Activated T-cell treated with anti-CD3 and anti-CD28 coated beads, Interleukin-2, amount 50 U/mL, for 48 hours (primary cell): ENCODE results near the gene POLD1.
A peak's percentile ranks its signal among the peaks of the same experiment; 100 is the strongest.

Experiments used
- DNase-seq, 2 experiments: peaks; one replicate each; pipeline ENCODE4 v3.0.0-alpha.2; 2020

Gene POLD1

GRCh38 chr19:50394017-50394416 lies 9.9 kb downstream of the POLD1 start:
- DNase-seq = no peak

DNA sequence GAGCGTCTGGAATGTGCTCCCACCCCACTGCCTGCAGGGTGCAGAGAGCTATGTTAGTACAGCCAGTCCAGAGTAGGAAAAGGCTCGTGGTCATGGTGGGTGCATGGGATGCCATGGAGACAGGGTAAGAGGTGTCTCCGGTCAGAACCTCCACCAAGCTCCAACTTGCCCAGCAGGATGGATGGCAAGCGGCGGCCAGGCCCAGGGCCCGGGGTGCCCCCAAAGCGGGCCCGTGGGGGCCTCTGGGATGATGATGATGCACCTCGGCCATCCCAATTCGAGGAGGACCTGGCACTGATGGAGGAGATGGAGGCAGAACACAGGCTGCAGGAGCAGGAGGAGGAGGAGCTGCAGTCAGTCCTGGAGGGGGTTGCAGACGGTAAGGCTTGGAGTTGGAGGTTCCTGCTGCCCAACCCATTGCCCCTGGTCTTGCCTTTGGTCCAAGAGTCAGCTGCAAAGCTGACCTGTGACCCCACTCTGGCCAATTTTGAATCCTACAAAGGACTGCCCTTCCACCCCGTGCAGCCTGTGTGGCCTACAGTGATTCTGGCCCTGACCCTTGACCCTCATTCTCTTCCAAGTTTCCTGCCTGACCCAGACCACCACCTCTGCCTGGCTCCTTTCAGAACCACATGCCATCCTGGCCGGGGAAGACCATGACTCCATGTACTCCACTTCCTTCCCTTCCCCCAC lies 14.7 kb downstream of the POLD1 start:
- DNase-seq = no peak

DNA sequence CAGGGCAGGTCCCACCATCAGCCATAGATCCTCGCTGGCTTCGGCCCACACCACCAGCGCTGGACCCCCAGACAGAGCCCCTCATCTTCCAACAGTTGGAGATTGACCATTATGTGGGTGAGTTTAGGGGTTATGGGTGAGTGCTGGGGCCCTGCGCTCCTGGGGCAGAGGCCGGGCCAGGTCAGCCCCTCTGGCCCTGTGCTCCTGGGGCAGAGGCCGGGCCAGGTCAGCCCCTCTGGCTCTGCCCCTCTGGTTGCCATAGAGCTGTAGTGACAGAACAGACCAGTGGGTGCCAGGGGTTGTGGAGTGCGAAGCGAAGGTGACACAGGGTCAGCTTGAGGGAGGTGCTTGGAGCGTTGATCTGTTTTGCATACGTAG lies 15.2 kb downstream of the POLD1 start:
- DNase-seq = no peak

DNA sequence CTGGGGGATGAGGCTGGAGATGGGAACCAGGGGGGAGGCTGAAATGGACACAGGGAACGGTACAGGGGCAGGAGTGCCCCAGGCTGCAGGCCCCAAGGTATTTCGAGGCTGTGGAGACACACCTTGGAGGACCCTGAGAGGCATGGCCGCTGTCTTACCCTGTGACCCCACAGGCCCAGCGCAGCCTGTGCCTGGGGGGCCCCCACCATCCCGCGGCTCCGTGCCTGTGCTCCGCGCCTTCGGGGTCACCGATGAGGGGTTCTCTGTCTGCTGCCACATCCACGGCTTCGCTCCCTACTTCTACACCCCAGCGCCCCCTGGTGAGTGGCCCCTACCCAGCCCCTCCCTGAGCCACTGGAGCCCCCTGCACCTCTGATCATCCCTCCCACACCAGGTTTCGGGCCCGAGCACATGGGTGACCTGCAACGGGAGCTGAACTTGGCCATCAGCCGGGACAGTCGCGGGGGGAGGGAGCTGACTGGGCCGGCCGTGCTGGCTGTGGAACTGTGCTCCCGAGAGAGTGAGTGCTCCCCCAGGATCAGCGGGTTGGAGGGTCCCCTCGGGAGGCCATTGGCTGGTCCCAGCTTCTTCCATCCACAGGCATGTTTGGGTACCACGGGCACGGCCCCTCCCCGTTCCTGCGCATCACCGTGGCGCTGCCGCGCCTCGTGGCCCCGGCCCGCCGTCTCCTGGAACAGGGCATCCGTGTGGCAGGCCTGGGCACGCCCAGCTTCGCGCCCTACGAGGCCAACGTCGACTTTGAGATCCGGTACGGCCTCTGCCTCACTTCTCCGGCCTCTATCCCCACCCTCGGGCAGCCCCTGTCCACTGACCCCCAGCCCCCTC lies 17.7 kb downstream of the POLD1 start:
- DNase-seq = no peak

DNA sequence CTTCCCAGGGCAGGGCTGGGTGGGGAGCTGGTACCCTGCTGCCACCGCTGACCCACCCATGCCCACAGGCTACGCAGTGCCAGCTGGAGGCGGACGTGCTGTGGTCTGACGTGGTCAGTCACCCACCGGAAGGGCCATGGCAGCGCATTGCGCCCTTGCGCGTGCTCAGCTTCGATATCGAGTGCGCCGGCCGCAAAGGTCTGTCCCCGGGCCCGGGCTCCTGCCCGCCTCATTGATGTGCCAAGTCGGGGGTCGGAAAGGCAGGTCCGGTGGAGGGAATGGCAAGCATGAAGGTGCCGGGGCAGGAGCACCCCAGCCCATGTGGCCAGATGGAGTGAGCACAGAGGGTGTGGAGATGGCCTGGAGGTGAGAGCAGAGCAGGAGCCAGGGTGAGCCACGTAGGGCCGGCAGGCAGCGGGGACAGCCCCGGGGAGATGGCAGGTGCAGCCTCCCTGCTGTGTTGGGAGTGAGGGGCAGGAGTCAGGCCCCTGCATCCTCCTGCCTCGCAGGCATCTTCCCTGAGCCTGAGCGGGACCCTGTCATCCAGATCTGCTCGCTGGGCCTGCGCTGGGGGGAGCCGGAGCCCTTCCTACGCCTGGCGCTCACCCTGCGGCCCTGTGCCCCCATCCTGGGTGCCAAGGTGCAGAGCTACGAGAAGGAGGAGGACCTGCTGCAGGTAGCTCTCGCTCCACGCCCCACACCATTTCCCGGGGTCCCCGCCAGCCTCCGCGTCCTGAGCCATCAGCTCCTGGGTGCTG lies 18.6 kb downstream of the POLD1 start:
- no peak for DNase-seq

GRCh38 chr19:50406156-50406820 lies 22.1 kb downstream of the POLD1 start:
- no peak for DNase-seq

GRCh38 chr19:50406829-50407228 lies 22.7 kb downstream of the POLD1 start:
- DNase-seq = no peak

DNA sequence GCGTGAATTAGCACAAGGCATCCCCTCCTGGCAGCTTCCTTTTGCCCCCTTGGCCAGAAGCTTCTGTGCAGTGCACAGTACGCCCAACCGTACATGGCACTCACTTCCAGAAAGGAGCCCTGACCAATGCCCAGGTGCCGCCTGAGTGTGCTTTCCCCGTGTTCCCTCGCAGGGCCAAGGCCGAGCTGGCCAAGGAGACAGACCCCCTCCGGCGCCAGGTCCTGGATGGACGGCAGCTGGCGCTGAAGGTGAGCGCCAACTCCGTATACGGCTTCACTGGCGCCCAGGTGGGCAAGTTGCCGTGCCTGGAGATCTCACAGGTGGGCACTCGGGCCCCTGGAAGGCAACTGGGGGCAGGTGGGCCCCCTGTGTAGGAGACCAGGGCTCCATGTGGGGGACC lies 25.2 kb downstream of the POLD1 start:
- DNase-seq = no peak

- DNase-seq = no peak
Observed at GRCh38 chr19:50410109-50410508, 26.0 kb downstream of the POLD1 start.

GRCh38 chr19:50412419-50412818 lies 28.3 kb downstream of the POLD1 start:
- no peak for DNase-seq

DNA sequence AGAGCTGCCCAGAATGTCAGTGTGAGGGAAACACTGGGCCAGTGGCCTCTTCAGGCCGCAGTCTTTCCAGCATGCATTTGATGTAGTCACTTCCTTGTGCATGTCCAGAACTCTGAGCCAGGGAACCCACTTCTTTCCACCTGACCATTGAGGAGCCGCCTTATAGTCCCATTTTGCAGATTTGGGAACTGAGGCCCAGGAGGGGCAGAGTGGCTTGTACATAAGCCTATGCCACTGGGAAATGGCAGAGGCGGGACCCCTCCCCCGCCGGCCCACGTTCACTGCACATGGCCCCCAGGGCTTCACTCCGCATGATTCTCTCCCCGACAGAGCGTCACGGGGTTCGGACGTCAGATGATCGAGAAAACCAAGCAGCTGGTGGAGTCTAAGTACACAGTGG lies 28.9 kb downstream of the POLD1 start:
- no peak for DNase-seq

GRCh38 chr19:50413531-50413930 lies 29.4 kb downstream of the POLD1 start:
- DNase-seq = no peak

DNA sequence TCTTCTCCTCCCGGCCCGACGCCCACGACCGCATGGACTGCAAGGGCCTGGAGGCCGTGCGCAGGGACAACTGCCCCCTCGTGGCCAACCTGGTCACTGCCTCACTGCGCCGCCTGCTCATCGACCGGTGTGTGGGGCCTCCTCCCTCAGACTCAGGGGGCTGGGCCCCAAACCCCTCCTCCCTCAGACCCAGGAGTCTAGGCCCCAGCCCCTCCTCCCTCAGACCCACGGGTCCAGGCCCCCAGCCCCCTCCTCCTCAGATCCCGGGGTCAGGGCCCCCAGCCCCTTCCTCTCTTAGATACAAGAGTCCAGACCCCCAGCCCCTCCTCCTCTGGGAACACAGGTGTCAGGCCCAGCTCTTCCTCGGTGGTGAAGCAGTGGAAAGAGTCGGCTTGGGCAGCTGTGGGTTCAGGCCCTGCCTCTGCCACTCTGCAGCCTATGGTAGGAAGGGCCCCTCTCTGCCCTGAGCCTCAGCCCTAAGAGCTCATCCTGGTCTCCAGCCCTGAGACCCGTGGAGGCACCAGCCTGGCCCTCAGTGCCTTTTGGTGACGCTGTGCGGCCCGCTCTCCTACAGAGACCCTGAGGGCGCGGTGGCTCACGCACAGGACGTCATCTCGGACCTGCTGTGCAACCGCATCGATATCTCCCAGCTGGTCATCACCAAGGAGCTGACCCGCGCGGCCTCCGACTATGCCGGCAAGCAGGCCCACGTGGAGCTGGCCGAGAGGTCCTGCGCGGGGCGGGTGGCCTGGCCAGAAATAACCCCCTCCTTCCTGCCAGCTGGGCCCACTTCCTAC lies 30.9 kb downstream of the POLD1 start:
- peak; percentile 86 to 89 for DNase-seq

DNA sequence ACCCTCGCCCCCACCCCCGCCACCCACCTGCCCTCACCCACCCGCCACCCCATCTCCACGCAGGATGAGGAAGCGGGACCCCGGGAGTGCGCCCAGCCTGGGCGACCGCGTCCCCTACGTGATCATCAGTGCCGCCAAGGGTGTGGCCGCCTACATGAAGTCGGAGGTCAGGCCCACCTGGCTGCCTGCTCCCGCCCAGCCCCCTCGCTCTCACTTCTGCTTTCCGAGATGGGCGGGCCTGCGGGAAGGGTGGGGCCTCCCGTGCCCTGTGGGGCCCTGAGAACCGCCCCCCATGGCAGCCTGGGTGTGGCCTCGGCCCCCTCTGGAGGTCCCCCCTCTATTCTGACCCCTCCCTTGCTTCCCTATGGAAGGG lies 31.5 kb downstream of the POLD1 start:
- DNase-seq = no peak

GRCh38 chr19:50416034-50416977 lies 32.2 kb downstream of the POLD1 start:
- DNase-seq = no peak

DNA sequence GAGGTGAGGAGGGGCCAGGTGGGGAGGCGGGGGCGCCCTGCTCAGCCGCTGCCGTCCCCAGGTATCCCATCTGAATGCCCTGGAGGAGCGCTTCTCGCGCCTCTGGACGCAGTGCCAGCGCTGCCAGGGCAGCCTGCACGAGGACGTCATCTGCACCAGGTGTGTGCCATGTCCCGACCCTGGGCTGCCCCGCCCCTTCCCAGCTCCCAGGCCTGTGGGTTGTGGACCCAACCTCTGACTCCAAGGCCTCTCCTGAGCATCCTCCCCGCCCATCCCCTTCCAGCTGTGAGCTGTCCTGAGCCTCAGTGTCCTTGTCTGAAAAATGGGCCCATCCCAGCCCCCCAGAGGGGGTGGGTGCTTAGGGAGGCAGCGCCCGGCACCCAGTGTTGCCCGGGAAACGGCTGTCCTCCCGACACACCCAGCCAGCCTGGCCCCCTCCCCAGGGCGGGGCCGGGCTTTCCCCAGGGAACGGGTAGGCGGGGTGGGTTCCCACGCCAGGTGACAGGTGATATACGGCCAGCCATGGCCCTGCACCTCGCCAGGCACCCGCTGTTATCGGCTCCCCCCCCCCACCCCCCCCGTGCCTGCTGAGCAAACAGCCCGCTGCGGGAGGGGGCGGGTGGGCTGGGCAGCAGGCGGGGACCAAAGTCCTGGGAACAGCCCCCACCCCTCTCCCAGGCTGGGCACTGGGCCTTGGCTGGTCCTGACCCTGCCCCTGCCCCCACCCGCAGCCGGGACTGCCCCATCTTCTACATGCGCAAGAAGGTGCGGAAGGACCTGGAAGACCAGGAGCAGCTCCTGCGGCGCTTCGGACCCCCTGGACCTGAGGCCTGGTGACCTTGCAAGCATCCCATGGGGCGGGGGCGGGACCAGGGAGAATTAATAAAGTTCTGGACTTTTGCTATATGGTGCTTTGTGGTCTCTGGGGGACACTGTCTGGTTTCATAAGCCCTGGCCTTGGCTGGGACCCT lies 33.2 kb downstream of the POLD1 start:
- no peak for DNase-seq

DNA sequence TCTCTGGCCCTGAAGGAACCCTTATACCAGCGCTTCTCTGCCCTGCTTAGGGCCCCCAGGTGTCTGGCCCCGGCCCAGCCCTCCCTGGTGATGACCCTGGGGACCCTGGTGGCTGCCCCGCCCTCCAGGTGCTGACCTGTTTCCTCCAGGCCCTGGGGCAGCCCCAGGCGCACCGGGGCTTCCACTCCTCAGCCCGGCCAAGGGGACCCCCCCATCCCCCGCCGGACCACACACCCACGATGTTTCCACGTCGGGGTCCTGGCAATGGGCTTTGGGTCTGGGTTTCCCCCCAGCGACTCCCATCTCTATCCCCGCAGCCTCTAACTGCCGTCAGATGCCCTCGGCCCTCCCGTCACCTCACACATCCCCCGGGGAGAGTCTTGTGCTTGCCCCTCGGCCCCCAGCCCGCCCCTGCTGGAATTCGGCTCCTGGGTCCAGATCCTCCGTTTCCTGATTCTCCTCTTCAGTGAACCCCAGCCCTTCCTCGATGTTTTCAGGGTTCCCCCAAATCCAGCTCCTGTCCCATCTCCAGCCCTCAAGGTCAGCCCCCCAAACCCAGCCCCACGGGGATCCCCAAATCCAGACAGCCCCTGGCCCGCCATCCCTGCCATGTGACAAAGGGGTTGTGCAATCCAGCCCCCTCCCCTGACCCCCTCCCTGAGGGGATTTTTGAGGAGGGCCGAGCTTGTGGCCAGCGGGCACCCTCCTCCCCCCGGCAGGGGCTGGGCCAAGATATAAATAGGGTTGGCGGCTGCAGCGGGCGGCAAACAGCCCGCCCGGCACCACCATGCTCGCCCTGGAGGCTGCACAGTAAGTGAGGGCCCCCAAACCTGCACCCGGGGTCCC lies 34.3 kb downstream of the POLD1 start, which contains the start of gene SPIB:
SPIB (plus strand) TSS at position 763 of the 846 bp plus-strand sequence; CDS start at position 788, 25 bp downstream.
- no peak for DNase-seq

DNA sequence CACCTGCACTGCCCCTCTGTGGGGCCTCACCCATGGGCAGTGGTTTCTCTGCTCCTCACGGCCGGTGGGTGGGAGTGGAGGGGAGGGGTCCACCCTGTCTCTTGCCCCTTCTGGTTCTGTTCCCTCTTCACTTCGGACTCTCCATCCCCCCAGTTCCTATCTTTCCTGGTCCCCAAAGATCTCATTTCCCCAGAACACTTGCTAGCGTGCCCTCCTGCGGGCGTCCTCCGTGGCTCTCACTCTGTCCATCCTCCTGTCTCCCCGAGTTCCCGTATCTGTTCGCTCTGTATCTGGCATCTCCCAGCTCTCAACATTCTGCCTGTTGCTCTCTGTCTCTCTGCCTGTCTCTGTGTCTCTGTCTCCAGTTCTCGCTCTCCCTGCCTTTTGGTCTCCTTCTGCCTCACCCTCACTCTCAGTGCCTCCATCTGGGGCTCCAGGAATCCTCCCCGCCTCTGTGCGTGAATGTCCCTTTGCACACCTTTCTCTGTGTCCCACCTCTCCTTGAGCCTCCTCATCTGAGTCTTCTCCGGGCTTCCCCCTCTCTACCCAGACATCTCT lies 35.0 kb downstream of the POLD1 start:
- DNase-seq = no peak
